Mammary epithelial cell (primary cell): ENCODE data around the gene C1QL1.

ENCODE experiments used
- CTCF ChIP-seq, 2 donors: IDR thresholded peaks in 1 of 2; conservative IDR thresholded peaks in 1 of 2; 2 replicates each; pipeline ENCODE4 v1.5.1; 2011 to 2012; ENCODE audit warnings: inconsistent platforms in 2 of 2, low read length in 2 of 2, mild to moderate bottlenecking in 2 of 2, control low read depth in 1 of 2, low read depth in 1 of 2; ENCODE audit not compliant: insufficient read depth in 1 of 2; ENCODE audit errors: extremely low read depth in 1 of 2
- EZH2 ChIP-seq: IDR thresholded peaks from 2 replicates; pipeline ENCODE4 v1.6.1; 2012; ENCODE audit warnings: low read length, inconsistent platforms, borderline replicate concordance

- TF ChIP-seq CTCF (conservative IDR thresholded peaks at IDR 0.05 in 1 of 2, IDR thresholded peaks at IDR 0.05 in 1 of 2; ENCODE audit: extremely low read depth in 1 of 2, insufficient read depth in 1 of 2, low read depth in 1 of 2, low read length in 2 of 2) (no peak), EZH2 (no peak)
Measured at GRCh38 chr17:44922136-44922535, 46.0 kb downstream of the C1QL1 start.
